Endothelial cell of umbilical vein (primary cell): ENCODE data around the gene SGTA. TPM values are rescaled to one million over a fixed set of nuclear protein-coding genes. Genes with fewer than 3 reads are reported as not detected.

Source experiments
- BruUV-seq: library from RNA; stranded (reverse); fragments of 400-500 nt; replicated peaks from 2 replicates; lab custom pipeline; 2021; lab: Mats Ljungman, UMichigan
- CTCF ChIA-PET: fragments of 300-600, 350-600 bp; sonication (Branson Sonifier 250); formaldehyde crosslinking; loops from one replicate; lab custom pipeline; 2021; ENCODE audit warnings: antibody characterized with exemption, inconsistent platforms; lab: Charles Lee
- POLR2A ChIA-PET: fragments of 300-600, 350-600 bp; sonication (Branson Sonifier 250); formaldehyde crosslinking; loops from one replicate; lab custom pipeline; 2021; ENCODE audit warnings: antibody characterized with exemption, inconsistent platforms; lab: Charles Lee
- DNase-seq: peaks from one replicate; pipeline ENCODE4 v3.0.0-alpha.2; 2011; ENCODE audit warnings: low read depth, low spot score
- FAIRE-seq: peaks from 2 replicates; lab custom pipeline; 2011; peaks lifted over from hg19 to GRCh38; lab: Jason Lieb, UNC
- H2AFZ ChIP-seq: 2 replicates; pipeline ENCODE4 v1.6.0; 2012; ENCODE audit warnings: low read depth, low read length, control low read depth, inconsistent platforms
- H3K27ac ChIP-seq: 2 replicates; pipeline ENCODE4 v1.5.1; 2011; ENCODE audit warnings: low read depth, mild to moderate bottlenecking, control low read depth, low read length, moderate library complexity; ENCODE audit not compliant: insufficient read depth
- H3K27me3 ChIP-seq, 2 experiments: 2 replicates each; pipeline versions ENCODE4 v1.6.0 to v1.6.1; 2011; ENCODE audit warnings: low read length in 2 of 2, mixed read lengths in 1 of 2; ENCODE audit not compliant: control insufficient read depth in 2 of 2, insufficient read depth in 2 of 2
- H3K36me3 ChIP-seq, 2 experiments: 2 replicates in 1 of 2; 3 replicates in 1 of 2; pipeline ENCODE4 v1.5.1; 2011; ENCODE audit warnings: low read length in 2 of 2, mild to moderate bottlenecking in 1 of 2, moderate library complexity in 1 of 2; ENCODE audit not compliant: control insufficient read depth in 2 of 2, insufficient read depth in 2 of 2; ENCODE audit errors: extremely low read depth in 1 of 2
- H3K4me1 ChIP-seq: 3 replicates; pipeline ENCODE4 v1.5.1; 2011; ENCODE audit warnings: mild to moderate bottlenecking, low read length; ENCODE audit not compliant: control insufficient read depth, insufficient read depth; ENCODE audit errors: extremely low read depth
- H3K4me2 ChIP-seq: 2 replicates; pipeline ENCODE4 v1.6.1; 2011; ENCODE audit warnings: low read length, control low read depth, mixed read lengths; ENCODE audit not compliant: insufficient read depth
- H3K4me3 ChIP-seq, 3 experiments: fragments of 200-600 bp in 1 of 3; sonication (generic), shearing (Covaris generic) in 1 of 3; replicated peaks in 1 of 3; 2 replicates each; pipeline ENCODE4 v1.5.1; 2011 to 2016; ENCODE audit warnings: control low read depth in 3 of 3, low read length in 3 of 3, mild to moderate bottlenecking in 2 of 3, inconsistent platforms in 1 of 3, low read depth in 1 of 3, moderate library complexity in 1 of 3; ENCODE audit not compliant: insufficient read depth in 1 of 3
- H3K79me2 ChIP-seq: 2 replicates; pipeline ENCODE4 v1.6.0; 2012; ENCODE audit warnings: low read length, inconsistent platforms; ENCODE audit not compliant: control insufficient read depth, insufficient read depth
- H3K9ac ChIP-seq: replicated peaks from 2 replicates; pipeline ENCODE3; 2011; ENCODE audit warnings: low read length, control low read depth; ENCODE audit not compliant: insufficient read depth; ENCODE audit errors: extremely low read depth
- H3K9me1 ChIP-seq: replicated peaks from 3 replicates; pipeline ENCODE4 v1.6.0; 2011; ENCODE audit warnings: mild to moderate bottlenecking, low read length; ENCODE audit not compliant: control insufficient read depth, insufficient read depth; ENCODE audit errors: extremely low read depth
- H3K9me3 ChIP-seq: replicated peaks from 2 replicates; pipeline ENCODE4 v1.5.1; 2012; ENCODE audit warnings: low read length, inconsistent platforms; ENCODE audit not compliant: control insufficient read depth, insufficient read depth
- H4K20me1 ChIP-seq: replicated peaks from 2 replicates; pipeline ENCODE3; 2011; ENCODE audit warnings: mild to moderate bottlenecking, low read length; ENCODE audit not compliant: control insufficient read depth, insufficient read depth; ENCODE audit errors: extremely low read depth
- EZH2 ChIP-seq: IDR thresholded peaks from 2 replicates; pipeline ENCODE4 v1.6.1; 2012; ENCODE audit warnings: borderline replicate concordance, low read depth, mild to moderate bottlenecking, moderate library complexity, low read length, inconsistent platforms; ENCODE audit not compliant: severe bottlenecking
- JUN ChIP-seq: IDR thresholded peaks from 2 replicates; pipeline ENCODE4 v1.6.1; 2011; ENCODE audit warnings: borderline replicate concordance, low read depth; ENCODE audit not compliant: insufficient read length, insufficient read depth
- MAX ChIP-seq: IDR thresholded peaks from 2 replicates; pipeline ENCODE4 v1.6.1; 2011; ENCODE audit not compliant: insufficient read depth, insufficient read length
- MYC ChIP-seq: IDR thresholded peaks from one replicate; pipeline ENCODE4 v1.6.1; 2011; ENCODE audit warnings: mild to moderate bottlenecking, low read depth, low read length
- POLR2A ChIP-seq: IDR thresholded peaks from 2 replicates; pipeline ENCODE4 v1.6.1; 2012; ENCODE audit warnings: low read depth, mild to moderate bottlenecking, control low read depth, low read length
- POLR2AphosphoS5 ChIP-seq: IDR thresholded peaks from 2 replicates; pipeline ENCODE4 v1.6.1; 2012; ENCODE audit warnings: low read depth, mild to moderate bottlenecking, control low read depth, low read length, moderate library complexity; ENCODE audit not compliant: insufficient read depth
- dilution Hi-C: fragments of 300-500 bp; cut with MboI; formaldehyde crosslinking; loops from one replicate; pipeline ENCODE4 v1.15.0; 2019; ENCODE audit warnings: low sequenced_read_pairs; ENCODE audit not compliant: extremely low pct_ligation_motif_present
- intact Hi-C: fragments of 100-400 bp; cut with micrococcal nuclease; formaldehyde crosslinking; loops from one replicate; pipeline ENCODE4 v1.10.0; 2022
- polyA plus RNA-seq, 4 experiments: library from polyadenylated mRNA; depleted of rRNA in 3 of 4; stranded (reverse) in 3 of 4; unstranded in 1 of 4; fragments of >200 nt; gene quantifications; 2 replicates each; pipeline versions ENCODE4 v1.2.1 to v1.2.3, GENCODE V29; 2011 to 2012; ENCODE audit warnings: missing spikeins in 1 of 4
- total RNA-seq: library from RNA; stranded (reverse); gene quantifications from 2 replicates; pipeline ENCODE4 v1.2.3, GENCODE V29; 2021
- TF ChIP-seq, protein P1 (sequence below), 2 donors: IDR thresholded peaks; 1 replicate in 1 of 2; 2 replicates in 1 of 2; pipeline ENCODE4 v1.5.1; 2011; ENCODE audit warnings: low read length in 2 of 2, mild to moderate bottlenecking in 2 of 2, moderate library complexity in 2 of 2, control low read depth in 1 of 2, inconsistent platforms in 1 of 2, low read depth in 1 of 2; ENCODE audit not compliant: insufficient read depth in 1 of 2; ENCODE audit errors: extremely low read depth in 1 of 2

SGTA gene
- total and polyA plus RNA-seq, 2 donors (not counting 3 experiments of a cell fraction or from before 2014, with no cell fraction given): 76.5 to 119 TPM

- Histone ChIP-seq H4K20me1 (no peaks in the 10 kb centered on the region), H3K36me3 (peaks cover 0 to 18% of the 10 kb centered on the region in 2 experiments), H3K4me2 (no peak overlapping the region), H3K4me1 (no peaks in the 10 kb centered on the region), H3K9me3 (no peaks in the 10 kb centered on the region), H3K27ac (no peak overlapping the region), H3K9ac (no peak overlapping the region), H2AFZ (no peak overlapping the region), H3K27me3 (no peaks in the 10 kb centered on the region), H3K79me2 (no peaks in the 10 kb centered on the region), H3K9me1 (no peaks in the 10 kb centered on the region), H3K4me3 (no peak overlapping the region)
- BruUV-seq: no TSS peak
- no peak for TF ChIP-seq JUN
- TF ChIP-seq MAX: no peak
- POLR2A ChIA-PET: no interaction called here
- CTCF ChIA-PET: interaction anchor here (1.5 kb wide), 1 partner anchor 9 kb away, joined by 3 read pairs; no protein-coding TSS in a partner anchor
- intact Hi-C loops: no loop called here
- FAIRE-seq: no peak
- dilution Hi-C loops: no loop called here
- DNase-seq: no peak
These were observed 29.6 kb upstream of the SGTA start for GRCh38 chr19:2812414-2813234.

DNA sequence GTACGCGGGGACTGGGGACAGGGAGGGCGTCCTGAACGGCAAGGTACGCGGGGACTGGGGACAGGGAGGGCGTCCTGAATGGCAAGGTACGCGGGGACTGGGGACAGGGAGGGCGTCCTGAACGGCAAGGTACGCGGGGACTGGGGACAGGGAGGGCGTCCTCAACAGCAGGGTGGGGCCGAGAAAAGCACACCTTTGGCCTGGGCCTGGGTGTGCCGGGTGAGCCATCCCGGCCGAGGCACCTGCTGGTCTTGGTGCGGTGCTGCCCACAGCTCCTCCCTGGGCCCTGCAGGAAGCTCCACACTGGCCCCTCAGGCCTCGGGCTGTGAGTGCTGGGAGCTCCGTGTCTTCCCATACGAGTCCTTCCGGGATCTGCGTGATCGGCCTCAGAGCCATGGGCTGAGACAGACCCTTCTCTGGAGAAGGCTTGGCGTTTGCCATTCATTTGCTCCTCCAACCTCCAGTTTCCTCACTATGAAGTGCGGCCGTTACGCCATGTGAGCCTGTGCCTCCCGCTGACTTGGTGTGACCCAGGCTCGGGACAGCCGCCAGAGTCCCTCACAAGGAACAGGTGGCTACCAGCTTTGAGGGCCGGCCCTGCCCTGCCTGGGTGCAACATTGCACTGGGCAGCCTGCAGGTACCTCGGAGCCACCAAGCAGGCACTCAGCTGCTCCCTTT lies 28.8 kb upstream of the SGTA start:
- DNase-seq: no peak
- H3K79me2 ChIP-seq: no peaks in the 10 kb centered on the region
- no peaks in the 10 kb centered on the region for H3K9me1 ChIP-seq
- no peaks in the 10 kb centered on the region for H3K27me3 ChIP-seq
- BruUV-seq: no TSS peak
- H4K20me1 ChIP-seq: no peaks in the 10 kb centered on the region
- ChIA-PET POLR2A (no interaction called here), CTCF (interaction anchor here (1.1 to 1.5 kb wide), 2 partner anchors 8 to 163 kb away, joined by 3 read pairs; no protein-coding TSS in a partner anchor)
- H3K27ac ChIP-seq: no peak overlapping the region
- no peaks in the 10 kb centered on the region for H3K4me1 ChIP-seq
- H3K9ac ChIP-seq: no peak overlapping the region
- intact Hi-C loops: no loop called here
- no peak overlapping the region for H3K4me3 ChIP-seq
- no peaks in the 10 kb centered on the region for H3K9me3 ChIP-seq
- no peak overlapping the region for H2AFZ ChIP-seq
- H3K36me3 ChIP-seq: peaks cover 0 to 20% of the 10 kb centered on the region in 2 experiments
- no peak for FAIRE-seq
- dilution Hi-C loops: no loop called here
- TF ChIP-seq MYC (no peak), POLR2AphosphoS5 (no peak), EZH2 (no peak), MAX (no peak), JUN (no peak), POLR2A (no peak)
- TF ChIP-seq, protein P1, sequence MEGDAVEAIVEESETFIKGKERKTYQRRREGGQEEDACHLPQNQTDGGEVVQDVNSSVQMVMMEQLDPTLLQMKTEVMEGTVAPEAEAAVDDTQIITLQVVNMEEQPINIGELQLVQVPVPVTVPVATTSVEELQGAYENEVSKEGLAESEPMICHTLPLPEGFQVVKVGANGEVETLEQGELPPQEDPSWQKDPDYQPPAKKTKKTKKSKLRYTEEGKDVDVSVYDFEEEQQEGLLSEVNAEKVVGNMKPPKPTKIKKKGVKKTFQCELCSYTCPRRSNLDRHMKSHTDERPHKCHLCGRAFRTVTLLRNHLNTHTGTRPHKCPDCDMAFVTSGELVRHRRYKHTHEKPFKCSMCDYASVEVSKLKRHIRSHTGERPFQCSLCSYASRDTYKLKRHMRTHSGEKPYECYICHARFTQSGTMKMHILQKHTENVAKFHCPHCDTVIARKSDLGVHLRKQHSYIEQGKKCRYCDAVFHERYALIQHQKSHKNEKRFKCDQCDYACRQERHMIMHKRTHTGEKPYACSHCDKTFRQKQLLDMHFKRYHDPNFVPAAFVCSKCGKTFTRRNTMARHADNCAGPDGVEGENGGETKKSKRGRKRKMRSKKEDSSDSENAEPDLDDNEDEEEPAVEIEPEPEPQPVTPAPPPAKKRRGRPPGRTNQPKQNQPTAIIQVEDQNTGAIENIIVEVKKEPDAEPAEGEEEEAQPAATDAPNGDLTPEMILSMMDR (IDR thresholded peaks at IDR 0.05; ENCODE audit: extremely low read depth in 1 of 2, insufficient read depth in 1 of 2, low read depth in 1 of 2, low read length in 2 of 2): no peak
- no peak overlapping the region for H3K4me2 ChIP-seq
